Testis (tissue), 2 donors: ENCODE results near the gene EIF2D.

Experiments
- CTCF ChIP-seq, 3 experiments: fragments of 450-650 bp in 2 of 3; fragments of 200-600 bp in 1 of 3; sonication (generic) in 1 of 3; IDR thresholded peaks; one replicate each; pipeline ENCODE4 v1.5.1; 2016 to 2019; ENCODE audit warnings: antibody characterized with exemption in 3 of 3, mild to moderate bottlenecking in 2 of 3, moderate library complexity in 1 of 3
- POLR2A ChIP-seq: fragments of 450-650 bp; IDR thresholded peaks from one replicate; pipeline ENCODE4 v1.6.1; 2017; ENCODE audit warnings: antibody characterized with exemption, mild to moderate bottlenecking, moderate library complexity

GRCh38 chr1:206628916-206629315 is 16.7 kb upstream of the EIF2D start:
- TF ChIP-seq CTCF (IDR thresholded peaks at IDR 0.05): no peak
- TF ChIP-seq POLR2A: no peak
